Measurements from ENCODE around the gene YTHDF2. TPM values are rescaled to one million over a fixed set of nuclear protein-coding genes. Genes with fewer than 3 reads are reported as not detected.
A peak's percentile ranks its signal among the peaks of the same experiment; 100 is the strongest.
"Not testable (repeated sequence)": the region's sequence is repeated elsewhere in the genome, so short reads cannot be mapped to it uniquely, and the experiment has no call there.

YTHDF2 gene
- total RNA-seq = 10 to 100 TPM; 43.4 to 55.1 (median 49.1) TPM
- 10 to 100 TPM; 30.3 to 49.0 (median 38.4) TPM for polyA plus RNA-seq
- long read RNA-seq, donor 1, transcript YTHDF2-201 (5 exons, 2,925 nt) = major isoform, 36 of 48 reads
- long read RNA-seq, donor 1, partial matches to known transcripts = 7 of 48 reads
- long read RNA-seq, donor 1, other reads (novel, unspliced or antisense) = 4 of 48 reads
- long read RNA-seq, donor 2, transcript YTHDF2-201 (5 exons, 2,925 nt) = major isoform, 72 of 88 reads
- long read RNA-seq, donor 2, partial matches to known transcripts = 4 of 88 reads
- long read RNA-seq, donor 2, other reads (novel, unspliced or antisense) = 12 of 88 reads

GRCh38 chr1:28736450-28737306 is at the start of gene YTHDF2:
TSS of gene YTHDF2 (plus strand) at chr1:28736940. CDS start at chr1:28737121, 181 bp downstream.
- peak; percentile 95 for TF ChIP-seq CTCF (IDR thresholded peaks at IDR 0.05)
- H3K9me3 ChIP-seq = no peaks in the 10 kb centered on the region
- peak; percentile 99 for DNase-seq
- peaks cover 0 to 37% of the 10 kb centered on the region in 2 donors for H3K36me3 ChIP-seq (ENCODE audit: insufficient read depth in 1 of 2, low read depth in 1 of 2)
- peak within 1 kb of the TSS; percentile 98 for H3K4me3 ChIP-seq
- WGBS, 3 donors = 0 to 1% (median 0%) methylated on average over 41 to 92 of the region's 92 CpGs
- no peaks in the 10 kb centered on the region for H3K27me3 ChIP-seq (ENCODE audit: insufficient read depth in 3 of 3, low read length in 2 of 3)
- ATAC-seq = peak; percentile 98
- peaks cover 27% of the 10 kb centered on the region for H3K4me1 ChIP-seq
- H3K27ac ChIP-seq = peak within 1 kb of the TSS; percentile 96
- intact Hi-C loops (cut with DNase I) = loop anchor here (2.0 to 10.0 kb wide), 3 partner anchors 62 to 94 kb away; partner anchors contain the start of genes RNU11 (in 1 of the 2) and TAF12 (in 1 of the 2)

GRCh38 chr1:28691627-28692026 is 45.1 kb upstream of the YTHDF2 start:
- H3K36me3 ChIP-seq (ENCODE audit: insufficient read depth in 1 of 2, low read depth in 1 of 2) = peaks cover 3 to 71% of the 10 kb centered on the region in 2 donors
- ATAC-seq; H3K4me1 ChIP-seq; H3K4me3 ChIP-seq; intact Hi-C loops (cut with DNase I); H3K27ac ChIP-seq; H3K9me3 ChIP-seq; DNase-seq; H3K27me3 ChIP-seq (ENCODE audit: insufficient read depth in 3 of 3, low read length in 2 of 3): not testable (repeated sequence)
- WGBS, 3 donors = 81 to 96% (median 87%) methylated on average over 1 of the region's 1 CpG

GRCh38 chr1:28703629-28704028 is 33.1 kb upstream of the YTHDF2 start:
- H3K27ac ChIP-seq = no peak overlapping the region
- ATAC-seq = no peak
- TF ChIP-seq CTCF (IDR thresholded peaks at IDR 0.05) = no peak
- intact Hi-C loops (cut with DNase I) = no loop called here
- H3K9me3 ChIP-seq = no peaks in the 10 kb centered on the region
- WGBS, 3 donors = 90 to 94% (median 92%) methylated on average over 3 of the region's 3 CpGs
- DNase-seq = no peak
- no peaks in the 10 kb centered on the region for H3K27me3 ChIP-seq (ENCODE audit: insufficient read depth in 3 of 3, low read length in 2 of 3)
- peaks cover 3 to 93% of the 10 kb centered on the region in 2 donors for H3K36me3 ChIP-seq (ENCODE audit: insufficient read depth in 1 of 2, low read depth in 1 of 2)
- H3K4me1 ChIP-seq = no peaks in the 10 kb centered on the region
- no peak overlapping the region for H3K4me3 ChIP-seq

- 65 to 81% (median 66%) methylated on average over 2 of the region's 2 CpGs for WGBS, 3 donors
- no peak overlapping the region for H3K27ac ChIP-seq
Observed at GRCh38 chr1:28716336-28716735, 20.4 kb upstream of the YTHDF2 start.

More at GRCh38 chr1:28716336-28716735, 20.4 kb upstream of the YTHDF2 start:
- Histone ChIP-seq H3K9me3 (no peaks in the 10 kb centered on the region), H3K27me3 (ENCODE audit: insufficient read depth in 3 of 3, low read length in 2 of 3) (no peaks in the 10 kb centered on the region), H3K4me3 (no peak overlapping the region), H3K4me1 (peaks cover 7% of the 10 kb centered on the region), H3K36me3 (ENCODE audit: insufficient read depth in 1 of 2, low read depth in 1 of 2) (peaks cover 0 to 34% of the 10 kb centered on the region in 2 donors)
- ATAC-seq (no peak), DNase-seq (no peak)
- intact Hi-C loops (cut with DNase I) = no loop called here
- no peak for TF ChIP-seq CTCF (IDR thresholded peaks at IDR 0.05)
